Measurements from ENCODE around the gene KAT6B. TPM values are rescaled to one million over a fixed set of nuclear protein-coding genes. Genes with fewer than 3 reads are reported as not detected.

Gene KAT6B
- total and polyA plus RNA-seq, 7 experiments from 2014 or later, result 33.2 to 80.5 (median 63.6) TPM

DNA sequence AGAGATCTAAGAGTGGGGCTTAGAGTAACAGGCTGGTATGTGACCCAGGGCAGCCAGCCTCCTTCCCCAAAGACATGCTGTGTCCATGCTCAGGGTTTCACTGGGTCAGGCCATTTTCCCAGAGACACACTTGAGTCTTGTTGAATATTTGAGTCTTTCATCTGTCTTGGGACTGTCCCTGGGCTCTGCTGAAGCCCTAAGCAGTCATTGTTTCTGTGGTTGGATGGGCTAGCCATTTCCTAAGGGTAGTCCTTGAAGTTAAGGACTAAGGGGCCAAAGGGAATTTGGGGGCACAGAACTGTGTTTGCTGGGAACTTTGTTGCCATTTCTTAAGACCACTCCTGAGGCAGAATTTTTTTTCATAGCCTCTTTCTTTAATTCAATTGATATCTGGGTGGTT, 186.6 kb downstream of the KAT6B start:
- H3K4me3 ChIP-seq (ENCODE audit: low read length), result no peak overlapping the region
- peak overlapping the region in 3 of 10 donors; percentile 77 to 84 (median 77) for H3K4me3 Mint-ChIP-seq
- ChIA-PET POLR2A (no interaction called here), CTCF (interaction anchor here (0.6 kb wide), 1 partner anchor 800 kb away, joined by 3 read pairs; no protein-coding TSS in a partner anchor)
- H3K27ac ChIP-seq (ENCODE audit: low read depth, low read length), result no peak overlapping the region
- no peaks in the 10 kb centered on the region for H3K27me3 ChIP-seq (ENCODE audit: control insufficient read depth in 2 of 2, insufficient read depth in 2 of 2, low read length in 2 of 2)
- peaks cover 0 to 2% (median 0%) of the 10 kb centered on the region in 11 donors for H3K9me3 Mint-ChIP-seq
- H3K9me3 ChIP-seq (ENCODE audit: control insufficient read depth in 2 of 3, low read length in 3 of 3), result no peaks in the 10 kb centered on the region
- ATAC-seq (no peak), DNase-seq (no peak)
- peaks cover 21 to 24% of the 10 kb centered on the region in 2 donors for H3K4me1 ChIP-seq (ENCODE audit: control insufficient read depth in 2 of 2, insufficient read depth in 2 of 2, low read length in 2 of 2)
- H3K36me3 ChIP-seq (ENCODE audit: control insufficient read depth in 2 of 3, insufficient read depth in 3 of 3, low read length in 3 of 3), result peaks cover 0 to 5% (median 0%) of the 10 kb centered on the region in 3 experiments
- peaks cover 3 to 26% (median 15%) of the 10 kb centered on the region in 5 donors for H3K36me3 Mint-ChIP-seq
- H3K27me3 Mint-ChIP-seq, result no peaks in the 10 kb centered on the region
- H3K4me1 Mint-ChIP-seq, result peaks cover 20 to 68% (median 48%) of the 10 kb centered on the region in 7 donors
- intact Hi-C loops (cut with micrococcal nuclease), result loop anchor here in 1 of 2 donors (10.0 kb wide), 1 partner anchor 118 kb away; no protein-coding TSS in a partner anchor
- peak overlapping the region in 8 of 9 donors; percentile 70 to 91 (median 80) for H3K27ac Mint-ChIP-seq

DNA sequence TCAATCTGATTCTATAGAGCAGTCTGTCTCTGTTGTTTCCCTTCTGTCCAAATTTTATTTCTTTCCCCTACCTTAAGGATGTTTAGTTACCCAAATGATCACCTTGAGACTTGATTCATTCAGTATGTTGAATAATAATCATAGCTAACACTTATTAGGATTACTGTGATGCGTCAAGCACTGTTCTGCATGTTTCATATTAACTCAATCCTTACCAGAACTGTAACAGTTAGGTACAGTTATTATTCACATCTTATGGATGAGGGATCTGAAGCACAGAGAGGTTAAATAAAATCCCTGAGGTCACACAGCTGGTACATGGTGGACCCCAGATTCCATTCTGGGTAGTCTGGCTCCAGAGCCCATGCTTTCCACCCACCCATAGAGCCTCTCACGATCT, 187.1 kb downstream of the KAT6B start:
- H3K27me3 ChIP-seq (ENCODE audit: control insufficient read depth in 2 of 2, insufficient read depth in 2 of 2, low read length in 2 of 2), result no peaks in the 10 kb centered on the region
- peak overlapping the region; percentile 6 for H3K27ac ChIP-seq (ENCODE audit: low read depth, low read length)
- ATAC-seq, result no peak
- H3K4me1 ChIP-seq (ENCODE audit: control insufficient read depth in 2 of 2, insufficient read depth in 2 of 2, low read length in 2 of 2), result peaks cover 18 to 19% of the 10 kb centered on the region in 2 donors
- Mint-ChIP-seq H3K4me1 (peaks cover 17 to 64% (median 47%) of the 10 kb centered on the region in 7 donors), H3K4me3 (peak overlapping the region in 7 of 10 donors; percentile 66 to 85 (median 77)), H3K9me3 (peaks cover 0 to 2% (median 0%) of the 10 kb centered on the region in 11 donors), H3K27ac (peak overlapping the region in 8 of 9 donors; percentile 73 to 95 (median 82)), H3K27me3 (no peaks in the 10 kb centered on the region), H3K36me3 (peaks cover 3 to 26% (median 15%) of the 10 kb centered on the region in 5 donors)
- ChIA-PET CTCF (interaction anchor here (0.6 kb wide), 1 partner anchor 800 kb away, joined by 3 read pairs; no protein-coding TSS in a partner anchor), POLR2A (no interaction called here)
- H3K4me3 ChIP-seq (ENCODE audit: low read length), result no peak overlapping the region
- intact Hi-C loops (cut with micrococcal nuclease), result loop anchor here in 1 of 2 donors (10.0 kb wide), 1 partner anchor 119 kb away; no protein-coding TSS in a partner anchor
- H3K36me3 ChIP-seq (ENCODE audit: control insufficient read depth in 2 of 3, insufficient read depth in 3 of 3, low read length in 3 of 3), result peaks cover 0 to 5% (median 0%) of the 10 kb centered on the region in 3 experiments
- H3K9me3 ChIP-seq (ENCODE audit: control insufficient read depth in 2 of 3, low read length in 3 of 3), result no peaks in the 10 kb centered on the region
- no peak for DNase-seq

DNA sequence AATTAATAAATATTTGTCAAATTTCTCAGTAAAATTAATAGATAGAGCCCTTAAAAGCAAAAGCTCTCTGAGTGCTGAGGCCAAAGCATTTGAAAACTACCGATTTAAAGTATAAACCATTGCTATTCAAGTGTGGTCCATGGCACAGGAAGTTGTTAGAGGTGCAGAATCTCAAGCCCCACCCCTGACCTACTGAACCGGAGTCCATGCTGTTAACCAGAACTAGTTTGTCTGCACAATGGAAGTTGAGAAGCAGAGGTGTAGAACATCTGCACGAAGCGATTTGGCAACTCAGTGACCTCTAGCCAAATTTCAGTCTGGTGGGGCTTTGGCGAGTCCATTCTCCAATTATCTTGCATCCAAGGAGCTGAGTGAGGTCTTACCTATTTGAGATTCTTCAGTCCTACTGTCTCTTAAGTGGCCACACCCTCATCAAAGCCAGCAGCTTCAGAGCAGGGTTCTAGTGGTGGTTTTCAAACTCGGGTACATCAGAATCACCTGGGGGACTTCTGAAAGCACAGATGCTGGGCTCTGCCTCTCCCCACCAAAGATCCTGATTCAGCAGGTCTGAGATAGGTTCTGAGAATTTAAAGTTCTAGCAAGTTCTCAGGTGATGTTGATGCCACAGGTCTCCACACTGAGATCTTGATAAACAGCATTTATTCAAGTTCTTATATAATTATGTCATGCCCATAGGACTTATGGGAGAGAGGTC, 188.3 kb downstream of the KAT6B start:
- ATAC-seq (peak; percentile 80), DNase-seq (peak in 5 of 9 donors; percentile 16 to 31 (median 22))
- Histone ChIP-seq H3K36me3 (ENCODE audit: control insufficient read depth in 2 of 3, insufficient read depth in 3 of 3, low read length in 3 of 3) (peaks cover 0 to 5% (median 0%) of the 10 kb centered on the region in 3 experiments), H3K9me3 (ENCODE audit: control insufficient read depth in 2 of 3, low read length in 3 of 3) (no peaks in the 10 kb centered on the region), H3K27ac (ENCODE audit: low read depth, low read length) (no peak overlapping the region), H3K27me3 (ENCODE audit: control insufficient read depth in 2 of 2, insufficient read depth in 2 of 2, low read length in 2 of 2) (no peaks in the 10 kb centered on the region), H3K4me3 (ENCODE audit: low read length) (peak overlapping the region; percentile 18), H3K4me1 (ENCODE audit: control insufficient read depth in 2 of 2, insufficient read depth in 2 of 2, low read length in 2 of 2) (peaks cover 18 to 19% of the 10 kb centered on the region in 2 donors)
- POLR2A ChIA-PET, result no interaction called here
- Mint-ChIP-seq H3K4me1 (peaks cover 13 to 59% (median 49%) of the 10 kb centered on the region in 7 donors), H3K27me3 (no peaks in the 10 kb centered on the region), H3K27ac (peak overlapping the region in 6 of 9 donors; percentile 33 to 91 (median 80)), H3K4me3 (peak overlapping the region in 7 of 10 donors; percentile 21 to 77 (median 37)), H3K9me3 (peaks cover 0 to 2% (median 0%) of the 10 kb centered on the region in 11 donors), H3K36me3 (peaks cover 3 to 26% (median 15%) of the 10 kb centered on the region in 5 donors)
- intact Hi-C loops (cut with micrococcal nuclease), result loop anchor here in 1 of 2 donors (2.0 to 10.0 kb wide), 2 partner anchors 36 to 120 kb away; no protein-coding TSS in a partner anchor
- CTCF ChIA-PET, result no interaction called here

DNA sequence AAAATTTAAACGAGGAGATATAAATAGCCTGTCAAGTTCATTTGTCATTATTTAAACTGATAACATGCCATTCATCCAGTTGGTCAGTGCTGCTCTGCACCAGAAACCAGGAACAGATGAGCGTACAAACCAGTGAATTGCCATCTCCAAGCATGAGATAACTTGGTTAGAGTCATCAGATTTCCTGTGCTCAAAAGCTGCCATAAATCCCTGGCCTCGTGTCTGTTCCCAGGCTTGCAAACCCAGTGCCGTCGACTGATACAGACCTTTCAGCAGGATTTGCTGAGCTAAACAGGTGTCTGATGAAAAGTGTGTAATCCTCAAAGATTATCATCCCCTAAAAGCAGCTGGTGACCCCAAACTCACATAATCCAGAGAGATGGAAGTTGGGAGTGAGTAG, 189.0 kb downstream of the KAT6B start:
- ATAC-seq (no peak), DNase-seq (no peak)
- no peak overlapping the region for H3K27ac ChIP-seq (ENCODE audit: low read depth, low read length)
- Mint-ChIP-seq H3K27ac (peak overlapping the region in 4 of 9 donors; percentile 1 to 83 (median 78)), H3K4me1 (peaks cover 13 to 53% (median 49%) of the 10 kb centered on the region in 7 donors), H3K36me3 (peaks cover 6 to 31% (median 14%) of the 10 kb centered on the region in 5 donors), H3K27me3 (no peaks in the 10 kb centered on the region), H3K9me3 (peaks cover 0 to 2% (median 0%) of the 10 kb centered on the region in 11 donors), H3K4me3 (peak overlapping the region in 2 of 10 donors; percentile 49 to 77)
- no peak overlapping the region for H3K4me3 ChIP-seq (ENCODE audit: low read length)
- intact Hi-C loops (cut with micrococcal nuclease), result loop anchor here in 1 of 2 donors (2.0 to 10.0 kb wide), 2 partner anchors 37 to 121 kb away; no protein-coding TSS in a partner anchor
- H3K27me3 ChIP-seq (ENCODE audit: control insufficient read depth in 2 of 2, insufficient read depth in 2 of 2, low read length in 2 of 2), result no peaks in the 10 kb centered on the region
- H3K36me3 ChIP-seq (ENCODE audit: control insufficient read depth in 2 of 3, insufficient read depth in 3 of 3, low read length in 3 of 3), result peaks cover 0 to 12% (median 0%) of the 10 kb centered on the region in 3 experiments
- H3K9me3 ChIP-seq (ENCODE audit: control insufficient read depth in 2 of 3, low read length in 3 of 3), result no peaks in the 10 kb centered on the region
- ChIA-PET POLR2A (no interaction called here), CTCF (no interaction called here)
- peaks cover 18 to 19% of the 10 kb centered on the region in 2 donors for H3K4me1 ChIP-seq (ENCODE audit: control insufficient read depth in 2 of 2, insufficient read depth in 2 of 2, low read length in 2 of 2)

DNA sequence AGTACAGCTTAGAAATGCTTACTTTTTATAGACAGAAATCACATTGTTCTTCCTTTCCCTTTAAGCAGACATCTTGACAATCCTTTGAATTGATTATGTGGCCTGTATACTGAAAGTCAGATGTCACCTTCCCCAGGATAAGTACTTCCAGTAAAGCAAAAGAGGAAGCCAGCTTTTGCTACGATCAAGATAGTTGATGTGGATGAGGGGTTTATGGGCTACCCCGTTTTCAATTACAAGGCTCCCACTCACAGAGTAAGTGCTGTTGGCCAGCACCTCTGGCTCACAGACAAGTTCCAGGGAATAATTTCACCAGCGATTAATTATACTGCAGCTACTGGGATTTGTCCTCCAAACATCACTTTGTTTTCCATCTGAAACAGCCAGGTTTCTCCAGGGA, 189.9 kb downstream of the KAT6B start:
- peaks cover 0 to 2% (median 0%) of the 10 kb centered on the region in 11 donors for H3K9me3 Mint-ChIP-seq
- H3K9me3 ChIP-seq (ENCODE audit: control insufficient read depth in 2 of 3, low read length in 3 of 3), result no peaks in the 10 kb centered on the region
- H3K4me3 ChIP-seq (ENCODE audit: low read length), result no peak overlapping the region
- POLR2A ChIA-PET, result no interaction called here
- peaks cover 18 to 19% of the 10 kb centered on the region in 2 donors for H3K4me1 ChIP-seq (ENCODE audit: control insufficient read depth in 2 of 2, insufficient read depth in 2 of 2, low read length in 2 of 2)
- no peak overlapping the region for H3K27ac ChIP-seq (ENCODE audit: low read depth, low read length)
- ATAC-seq, result no peak
- H3K27me3 Mint-ChIP-seq, result no peaks in the 10 kb centered on the region
- no peaks in the 10 kb centered on the region for H3K27me3 ChIP-seq (ENCODE audit: control insufficient read depth in 2 of 2, insufficient read depth in 2 of 2, low read length in 2 of 2)
- H3K4me3 Mint-ChIP-seq, result no peak overlapping the region
- CTCF ChIA-PET, result interaction anchor here (1.0 kb wide), 1 partner anchor 596 kb away, joined by 3 read pairs; no protein-coding TSS in a partner anchor
- peak overlapping the region in 5 of 9 donors; percentile 41 to 76 (median 51) for H3K27ac Mint-ChIP-seq
- intact Hi-C loops (cut with micrococcal nuclease), result loop anchor here in 1 of 2 donors (10.0 kb wide), 1 partner anchor 122 kb away; no protein-coding TSS in a partner anchor
- H3K36me3 Mint-ChIP-seq, result peaks cover 7 to 35% (median 10%) of the 10 kb centered on the region in 5 donors
- DNase-seq, result no peak
- peaks cover 0 to 21% (median 2%) of the 10 kb centered on the region in 3 experiments for H3K36me3 ChIP-seq (ENCODE audit: control insufficient read depth in 2 of 3, insufficient read depth in 3 of 3, low read length in 3 of 3)
- H3K4me1 Mint-ChIP-seq, result peaks cover 13 to 50% (median 49%) of the 10 kb centered on the region in 7 donors

DNA sequence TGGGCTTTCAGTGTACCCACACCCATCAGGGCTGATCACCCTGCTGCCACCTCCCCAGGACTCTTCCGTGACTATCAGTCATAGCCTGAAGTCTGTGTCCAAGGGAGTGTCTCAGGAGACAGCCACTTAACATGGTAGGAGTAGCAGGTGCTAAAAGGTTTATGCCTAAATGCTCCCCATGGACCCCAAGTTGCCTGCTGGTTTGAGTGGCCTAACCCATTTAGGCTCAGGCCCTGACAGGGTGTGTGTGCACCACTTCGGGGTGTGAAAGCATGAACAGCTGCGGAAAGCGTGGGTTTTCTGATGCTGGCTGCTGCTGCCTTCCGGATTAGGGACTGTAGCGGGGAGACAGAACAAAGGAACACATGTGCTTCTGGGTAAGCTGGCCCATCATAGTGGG, 191.9 kb downstream of the KAT6B start:
- Histone ChIP-seq H3K27me3 (ENCODE audit: control insufficient read depth in 2 of 2, insufficient read depth in 2 of 2, low read length in 2 of 2) (no peaks in the 10 kb centered on the region), H3K9me3 (ENCODE audit: control insufficient read depth in 2 of 3, low read length in 3 of 3) (no peaks in the 10 kb centered on the region), H3K27ac (ENCODE audit: low read depth, low read length) (no peak overlapping the region), H3K4me1 (ENCODE audit: control insufficient read depth in 2 of 2, insufficient read depth in 2 of 2, low read length in 2 of 2) (peaks cover 18% of the 10 kb centered on the region in 2 donors), H3K4me3 (ENCODE audit: low read length) (no peak overlapping the region), H3K36me3 (ENCODE audit: control insufficient read depth in 2 of 3, insufficient read depth in 3 of 3, low read length in 3 of 3) (peaks cover 6 to 35% (median 7%) of the 10 kb centered on the region in 3 experiments)
- Mint-ChIP-seq H3K9me3 (no peaks in the 10 kb centered on the region), H3K27me3 (no peaks in the 10 kb centered on the region), H3K4me3 (no peak overlapping the region), H3K4me1 (peaks cover 13 to 47% (median 35%) of the 10 kb centered on the region in 7 donors), H3K27ac (peak overlapping the region in 4 of 9 donors; percentile 9 to 76 (median 60)), H3K36me3 (peaks cover 4 to 31% (median 22%) of the 10 kb centered on the region in 5 donors)
- ChIA-PET POLR2A (interaction anchor here (0.6 kb wide), 1 partner anchor 749 kb away, joined by 3 read pairs; no protein-coding TSS in a partner anchor), CTCF (interaction anchor here (0.6 kb wide), 2 partner anchors 98 to 774 kb away, joined by 3 to 4 read pairs; no protein-coding TSS in a partner anchor)
- no peak for DNase-seq
- ATAC-seq, result no peak
- intact Hi-C loops (cut with micrococcal nuclease), result loop anchor here (2.0 to 10.0 kb wide), 4 partner anchors 47 to 191 kb away; partner anchors contain the start of gene KAT6B (in 1 of the 2)
